IMR-90 (cell line): ENCODE results near the gene OTOR. TPM values are rescaled to one million over a fixed set of nuclear protein-coding genes. Genes with fewer than 3 reads are reported as not detected.

Source experiments
- ATAC-seq: fragments of 200-7000 bp; cut with Tn5 transposase; 2 replicates; pipeline ENCODE4 v1.9.1; 2020; ENCODE audit warnings: low read depth, mild to moderate bottlenecking, moderate library complexity
- BruUV-seq: library from RNA; stranded (reverse); fragments of 400-500 nt; replicated peaks from 2 replicates; lab custom pipeline; 2021; lab: Mats Ljungman, UMichigan
- CTCF ChIA-PET: fragments of 300-600 bp; formaldehyde crosslinking; extraction: SDS; loops from one replicate; lab custom pipeline; 2021; ENCODE audit warnings: antibody characterized with exemption; lab: Yijun Ruan, JAX
- POLR2A ChIA-PET: fragments of 300-600 bp; sonication (Branson Sonifier 250); formaldehyde crosslinking; loops from one replicate; lab custom pipeline; 2022; ENCODE audit warnings: antibody characterized with exemption; ENCODE audit not compliant: unreplicated experiment; lab: Charles Lee
- DNase-seq: peaks from one replicate; pipeline ENCODE4 v3.0.0; 2013
- H2AFZ ChIP-seq: replicated peaks from 2 replicates; pipeline ENCODE3; 2013; ENCODE audit warnings: low read length, mild to moderate bottlenecking; ENCODE audit not compliant: poor library complexity
- H2AK5ac ChIP-seq: 2 replicates; pipeline ENCODE4 v1.6.1; 2013; ENCODE audit warnings: low read depth, low read length, inconsistent platforms
- H2AK9ac ChIP-seq: replicated peaks from 2 replicates; pipeline ENCODE3; 2013; ENCODE audit warnings: mild to moderate bottlenecking, low read depth, low read length, moderate library complexity; ENCODE audit not compliant: poor library complexity
- H2BK120ac ChIP-seq: 2 replicates; pipeline ENCODE4 v1.6.1; 2013; ENCODE audit warnings: low read depth, low read length, inconsistent platforms
- H2BK15ac ChIP-seq: 3 replicates; pipeline ENCODE4 v1.6.1; 2013; ENCODE audit warnings: low read depth, low read length, inconsistent platforms
- H2BK20ac ChIP-seq: 2 replicates; pipeline ENCODE4 v1.6.1; 2013; ENCODE audit warnings: low read depth, mild to moderate bottlenecking, inconsistent platforms, low read length, moderate library complexity
- H2BK5ac ChIP-seq: 2 replicates; pipeline ENCODE4 v1.6.1; 2013; ENCODE audit warnings: mild to moderate bottlenecking, low read depth, low read length, inconsistent platforms; ENCODE audit not compliant: poor library complexity, severe bottlenecking
- H3K14ac ChIP-seq: replicated peaks from 2 replicates; pipeline ENCODE4 v1.6.1; 2013; ENCODE audit warnings: low read depth, low read length, inconsistent platforms
- H3K18ac ChIP-seq: 2 replicates; pipeline ENCODE4 v1.6.1; 2013; ENCODE audit warnings: low read depth, low read length, control low read depth
- H3K23ac ChIP-seq: 2 replicates; pipeline ENCODE4 v1.6.1; 2013; ENCODE audit warnings: low read depth, low read length, inconsistent platforms
- H3K27ac ChIP-seq: 2 replicates; pipeline ENCODE4 v1.5.1; 2013; ENCODE audit warnings: mild to moderate bottlenecking, control low read depth, low read length; ENCODE audit not compliant: insufficient read depth
- H3K27me3 ChIP-seq: 2 replicates; pipeline ENCODE4 v1.6.1; 2013; ENCODE audit warnings: low read length; ENCODE audit not compliant: control insufficient read depth, insufficient read depth
- H3K36me3 ChIP-seq: 2 replicates; pipeline ENCODE4 v1.6.1; 2013; ENCODE audit warnings: low read length, mixed read lengths; ENCODE audit not compliant: control insufficient read depth, insufficient read depth
- H3K4ac ChIP-seq: 2 replicates; pipeline ENCODE4 v1.6.1; 2013; ENCODE audit warnings: low read depth, low read length, inconsistent platforms
- H3K4me1 ChIP-seq: 2 replicates; pipeline ENCODE4 v1.6.1; 2013; ENCODE audit warnings: low read length, mixed read lengths; ENCODE audit not compliant: control insufficient read depth, insufficient read depth
- H3K4me2 ChIP-seq: 2 replicates; pipeline ENCODE4 v1.6.1; 2013; ENCODE audit warnings: low read depth, mild to moderate bottlenecking, control low read depth, low read length, moderate library complexity
- H3K4me3 ChIP-seq: 2 replicates; pipeline ENCODE4 v1.5.1; 2013; ENCODE audit warnings: low read depth, mild to moderate bottlenecking, control low read depth, low read length, moderate library complexity; ENCODE audit not compliant: insufficient read depth
- H3K56ac ChIP-seq: 2 replicates; pipeline ENCODE4 v1.6.1; 2013; ENCODE audit warnings: low read length, inconsistent platforms; ENCODE audit not compliant: insufficient read depth; ENCODE audit errors: extremely low read depth
- H3K79me1 ChIP-seq, 2 experiments: 2 replicates each; pipeline ENCODE4 v1.6.1; 2013; ENCODE audit warnings: low read length in 2 of 2, inconsistent platforms in 1 of 2, low read depth in 1 of 2
- H3K9ac ChIP-seq: 2 replicates; pipeline ENCODE4 v1.6.1; 2013; ENCODE audit warnings: low read depth, low read length, control low read depth
- H3K9me1 ChIP-seq: 2 replicates; pipeline ENCODE4 v1.6.1; 2013; ENCODE audit warnings: low read length, inconsistent platforms; ENCODE audit not compliant: insufficient read depth
- H3K9me3 ChIP-seq: 2 replicates; pipeline ENCODE4 v1.6.1; 2013; ENCODE audit warnings: low read length; ENCODE audit not compliant: control insufficient read depth, insufficient read depth
- H4K20me1 ChIP-seq: 2 replicates; pipeline ENCODE4 v1.6.1; 2013; ENCODE audit warnings: low read length, inconsistent platforms; ENCODE audit not compliant: insufficient read depth
- H4K5ac ChIP-seq: 2 replicates; pipeline ENCODE4 v1.6.1; 2013; ENCODE audit warnings: mild to moderate bottlenecking, low read depth, low read length, control low read depth
- H4K8ac ChIP-seq, 2 experiments: 2 replicates each; pipeline ENCODE4 v1.6.1; 2013; ENCODE audit warnings: low read depth in 2 of 2, low read length in 2 of 2, control low read depth in 1 of 2, inconsistent platforms in 1 of 2
- H4K91ac ChIP-seq: 2 replicates; pipeline ENCODE4 v1.6.1; 2013; ENCODE audit warnings: low read depth, low read length, inconsistent platforms; ENCODE audit not compliant: insufficient read depth
- BHLHE40 ChIP-seq: fragments of 150-350 bp; IDR thresholded peaks from 2 replicates; pipeline ENCODE4 v1.6.1; 2016; ENCODE audit warnings: mild to moderate bottlenecking, low read depth, low read length
- CEBPB ChIP-seq: IDR thresholded peaks from 2 replicates; pipeline ENCODE4 v1.6.1; 2012; ENCODE audit warnings: low read depth, low read length, improper control_type of control experiment
- CHD1 ChIP-seq: IDR thresholded peaks from 2 replicates; pipeline ENCODE4 v1.6.1; 2012; ENCODE audit warnings: low read depth, low read length, improper control_type of control experiment
- FOS ChIP-seq: fragments of 150-350 bp; IDR thresholded peaks from 2 replicates; pipeline ENCODE4 v1.6.1; 2016; ENCODE audit warnings: low read depth, low read length
- MAFK ChIP-seq: IDR thresholded peaks from 2 replicates; pipeline ENCODE4 v1.6.1; 2012; ENCODE audit warnings: low read depth, low read length, improper control_type of control experiment
- MAZ ChIP-seq: IDR thresholded peaks from 2 replicates; pipeline ENCODE4 v1.6.1; 2012; ENCODE audit warnings: low read depth, mild to moderate bottlenecking, low read length, improper control_type of control experiment, moderate library complexity, borderline replicate concordance
- MXI1 ChIP-seq: IDR thresholded peaks from 2 replicates; pipeline ENCODE4 v1.6.1; 2012; ENCODE audit warnings: low read depth, mild to moderate bottlenecking, low read length, moderate library complexity, borderline replicate concordance
- NFE2L2 ChIP-seq: fragments of 150-350 bp; IDR thresholded peaks from 2 replicates; pipeline ENCODE4 v1.6.1; 2016; ENCODE audit warnings: low read depth, mild to moderate bottlenecking, low read length
- POLR2A ChIP-seq: IDR thresholded peaks from 2 replicates; pipeline ENCODE4 v1.6.1; 2012; ENCODE audit warnings: mild to moderate bottlenecking, low read depth, low read length
- RAD21 ChIP-seq: IDR thresholded peaks from 2 replicates; pipeline ENCODE4 v1.6.1; 2012; ENCODE audit warnings: low read length, improper control_type of control experiment
- RCOR1 ChIP-seq: IDR thresholded peaks from 2 replicates; pipeline ENCODE4 v1.6.1; 2012; ENCODE audit warnings: mild to moderate bottlenecking, low read length, improper control_type of control experiment; ENCODE audit not compliant: insufficient replicate concordance
- RFX5 ChIP-seq: IDR thresholded peaks from 2 replicates; pipeline ENCODE4 v1.8.0; 2012; ENCODE audit warnings: low read depth, mild to moderate bottlenecking, low read length, moderate library complexity
- SMC3 ChIP-seq: fragments of 150-350 bp; IDR thresholded peaks from 2 replicates; pipeline ENCODE4 v1.6.1; 2016; ENCODE audit warnings: low read depth, mild to moderate bottlenecking, antibody characterized with exemption, low read length, moderate library complexity
- WGBS, 2 experiments: methylation state at CpG; one replicate each; pipeline versions ENCODE4 v1.1.5 to v1.1.7; 2013; ENCODE audit warnings: missing lambda C conversion rate in 2 of 2; ENCODE audit not compliant: insufficient read length in 1 of 2; ENCODE audit errors: extremely low coverage in 2 of 2; 5-methylcytosine and 5-hydroxymethylcytosine counted together
- dilution Hi-C: fragments of 300-500 bp; cut with HindIII; formaldehyde crosslinking; loops from one replicate; pipeline ENCODE4 v1.14.3; 2018; ENCODE audit warnings: low sequenced_read_pairs; ENCODE audit not compliant: unreplicated experiment
- in situ Hi-C: fragments of 300-500 bp; cut with MboI; formaldehyde crosslinking; loops from 3 replicates; pipeline ENCODE4 v1.14.3; 2019; ENCODE audit warnings: low sequenced_read_pairs, inconsistent platforms, mixed read lengths
- intact Hi-C: fragments of 100-400 bp; cut with micrococcal nuclease; formaldehyde crosslinking; loops from 2 replicates; pipeline ENCODE4 v1.10.0; 2022
- polyA plus RNA-seq, 3 experiments: library from polyadenylated mRNA; depleted of rRNA; stranded (reverse); fragments of >200 nt; gene quantifications; 2 replicates each; pipeline ENCODE4 v1.2.3, GENCODE V29; 2012; ENCODE audit warnings: low replicate concordance in 1 of 3
- total RNA-seq: library from RNA; depleted of rRNA; stranded (reverse); fragments of >200 nt; gene quantifications from 2 replicates; pipeline ENCODE4 v1.2.3, GENCODE V29; 2012
- TF ChIP-seq, protein P1 (sequence below): conservative IDR thresholded peaks from 2 replicates; pipeline ENCODE4 v1.5.1; 2012; ENCODE audit warnings: mild to moderate bottlenecking, low read depth, low read length, improper control_type of control experiment
- TF ChIP-seq, protein P2 (sequence below): fragments of 150-350 bp; IDR thresholded peaks from 2 replicates; pipeline ENCODE4 v1.6.1; 2016; ENCODE audit warnings: low read depth, mild to moderate bottlenecking, low read length, moderate library complexity, borderline replicate concordance
- TF ChIP-seq, protein P3 (sequence below): fragments of 150-350 bp; IDR thresholded peaks from 2 replicates; pipeline ENCODE4 v1.6.1; 2017; ENCODE audit warnings: mild to moderate bottlenecking, antibody characterized with exemption, low read length, low read depth

OTOR gene
- total and polyA plus RNA-seq, 2 of the 4 experiments (the other 2 are of a cell fraction), result not detected

DNA sequence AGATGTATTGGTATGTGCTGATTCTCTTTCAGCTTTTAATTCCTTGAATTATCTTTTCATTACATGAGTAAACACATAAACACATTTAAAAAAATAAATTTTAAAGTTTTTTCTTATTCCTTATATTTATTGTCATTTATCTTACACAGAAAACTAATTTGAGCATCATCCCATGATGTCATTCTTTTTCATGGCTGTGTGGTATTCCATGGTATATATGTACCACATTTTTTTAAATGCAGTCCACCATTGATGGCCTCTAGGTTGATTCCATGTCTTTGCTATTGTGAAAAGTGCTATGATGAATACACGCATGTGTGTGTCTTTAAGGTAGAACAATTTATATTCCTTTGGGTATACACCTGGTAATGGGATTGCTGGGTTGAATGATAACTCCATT, 33.3 kb downstream of the OTOR start:
- TF ChIP-seq, protein P1, sequence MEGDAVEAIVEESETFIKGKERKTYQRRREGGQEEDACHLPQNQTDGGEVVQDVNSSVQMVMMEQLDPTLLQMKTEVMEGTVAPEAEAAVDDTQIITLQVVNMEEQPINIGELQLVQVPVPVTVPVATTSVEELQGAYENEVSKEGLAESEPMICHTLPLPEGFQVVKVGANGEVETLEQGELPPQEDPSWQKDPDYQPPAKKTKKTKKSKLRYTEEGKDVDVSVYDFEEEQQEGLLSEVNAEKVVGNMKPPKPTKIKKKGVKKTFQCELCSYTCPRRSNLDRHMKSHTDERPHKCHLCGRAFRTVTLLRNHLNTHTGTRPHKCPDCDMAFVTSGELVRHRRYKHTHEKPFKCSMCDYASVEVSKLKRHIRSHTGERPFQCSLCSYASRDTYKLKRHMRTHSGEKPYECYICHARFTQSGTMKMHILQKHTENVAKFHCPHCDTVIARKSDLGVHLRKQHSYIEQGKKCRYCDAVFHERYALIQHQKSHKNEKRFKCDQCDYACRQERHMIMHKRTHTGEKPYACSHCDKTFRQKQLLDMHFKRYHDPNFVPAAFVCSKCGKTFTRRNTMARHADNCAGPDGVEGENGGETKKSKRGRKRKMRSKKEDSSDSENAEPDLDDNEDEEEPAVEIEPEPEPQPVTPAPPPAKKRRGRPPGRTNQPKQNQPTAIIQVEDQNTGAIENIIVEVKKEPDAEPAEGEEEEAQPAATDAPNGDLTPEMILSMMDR, result no peak
- TF ChIP-seq BHLHE40, result no peak
- TF ChIP-seq RFX5, result no peak
- no peak for TF ChIP-seq MXI1
- TF ChIP-seq, protein P2, sequence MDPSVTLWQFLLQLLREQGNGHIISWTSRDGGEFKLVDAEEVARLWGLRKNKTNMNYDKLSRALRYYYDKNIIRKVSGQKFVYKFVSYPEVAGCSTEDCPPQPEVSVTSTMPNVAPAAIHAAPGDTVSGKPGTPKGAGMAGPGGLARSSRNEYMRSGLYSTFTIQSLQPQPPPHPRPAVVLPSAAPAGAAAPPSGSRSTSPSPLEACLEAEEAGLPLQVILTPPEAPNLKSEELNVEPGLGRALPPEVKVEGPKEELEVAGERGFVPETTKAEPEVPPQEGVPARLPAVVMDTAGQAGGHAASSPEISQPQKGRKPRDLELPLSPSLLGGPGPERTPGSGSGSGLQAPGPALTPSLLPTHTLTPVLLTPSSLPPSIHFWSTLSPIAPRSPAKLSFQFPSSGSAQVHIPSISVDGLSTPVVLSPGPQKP, result no peak
- TF ChIP-seq MAFK, result no peak
- no peak for TF ChIP-seq POLR2A
- TF ChIP-seq, protein P3, sequence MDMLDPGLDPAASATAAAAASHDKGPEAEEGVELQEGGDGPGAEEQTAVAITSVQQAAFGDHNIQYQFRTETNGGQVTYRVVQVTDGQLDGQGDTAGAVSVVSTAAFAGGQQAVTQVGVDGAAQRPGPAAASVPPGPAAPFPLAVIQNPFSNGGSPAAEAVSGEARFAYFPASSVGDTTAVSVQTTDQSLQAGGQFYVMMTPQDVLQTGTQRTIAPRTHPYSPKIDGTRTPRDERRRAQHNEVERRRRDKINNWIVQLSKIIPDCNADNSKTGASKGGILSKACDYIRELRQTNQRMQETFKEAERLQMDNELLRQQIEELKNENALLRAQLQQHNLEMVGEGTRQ, result no peak
- TF ChIP-seq CEBPB, result no peak
- TF ChIP-seq RAD21, result no peak
- no peak for TF ChIP-seq SMC3
- TF ChIP-seq NFE2L2, result no peak
- no peak for TF ChIP-seq CHD1
- no peak for TF ChIP-seq MAZ
- TF ChIP-seq FOS, result no peak
- no peak for TF ChIP-seq RCOR1
- Histone ChIP-seq H3K9me1 (no peaks in the 10 kb centered on the region), H3K4me3 (no peak overlapping the region), H3K14ac (no peak overlapping the region), H2BK5ac (no peak overlapping the region), H3K23ac (no peak overlapping the region), H3K79me1 (no peaks in the 10 kb centered on the region), H3K4me1 (no peaks in the 10 kb centered on the region), H2AK9ac (no peak overlapping the region), H3K36me3 (no peaks in the 10 kb centered on the region), H3K27me3 (no peaks in the 10 kb centered on the region; the same call in 1 of the 2 replicates), H4K20me1 (no peaks in the 10 kb centered on the region), H4K8ac (no peak overlapping the region), H4K91ac (no peak overlapping the region), H3K18ac (no peak overlapping the region), H4K5ac (no peak overlapping the region), H3K56ac (no peak overlapping the region), H2AFZ (no peak overlapping the region), H2BK20ac (no peak overlapping the region), H3K9me3 (no peaks in the 10 kb centered on the region), H3K4ac (no peak overlapping the region), H3K4me2 (no peak overlapping the region), H3K9ac (no peak overlapping the region), H2AK5ac (no peak overlapping the region), H2BK15ac (no peak overlapping the region), H2BK120ac (no peak overlapping the region), H3K27ac (no peak overlapping the region)
- BruUV-seq, result no TSS peak
- POLR2A ChIA-PET, result no interaction called here
- WGBS, 2 experiments, result no CpG with 5 or more reads among the region's 1 CpG
- ATAC-seq (no peak), DNase-seq (no peak)
- in situ Hi-C loops (no loop called here), dilution Hi-C loops (no loop called here), intact Hi-C loops (no loop called here)
- CTCF ChIA-PET, result no interaction called here
